22Rv1 (cell line): Measurements from ENCODE around the gene RCVRN.
A peak's percentile ranks its signal among the peaks of the same experiment; 100 is the strongest.

Experiments
- CTCF ChIP-seq: fragments of 450-650 bp; IDR thresholded peaks from 2 replicates; pipeline ENCODE4 v1.5.1; 2017; ENCODE audit warnings: mild to moderate bottlenecking
- ZFX ChIP-seq: fragments of 450-650 bp; IDR thresholded peaks from 2 replicates; pipeline ENCODE4 v1.6.1; 2017; ENCODE audit warnings: antibody characterized with exemption, borderline replicate concordance

GRCh38 chr17:9890124-9890523 is 14.9 kb downstream of the RCVRN start:
- TF ChIP-seq ZFX (no peak), CTCF (peak; percentile 64)
